Brain microvascular endothelial cell (primary cell): ENCODE measurements around the gene THSD7A.

Experiments used
- DNase-seq: peaks from one replicate; pipeline ENCODE4 v3.0.0-alpha.2; 2020
- H3K27ac ChIP-seq: fragments of 250-450 bp; sonication (Bioruptor Pico); 2 replicates; pipeline ENCODE4 v1.5.1; 2020; ENCODE audit warnings: mild to moderate bottlenecking, moderate library complexity
- H3K27me3 ChIP-seq: fragments of 250-450 bp; sonication (Bioruptor Pico); replicated peaks from 2 replicates; pipeline ENCODE4 v1.5.1; 2020; ENCODE audit warnings: mild to moderate bottlenecking
- H3K36me3 ChIP-seq: fragments of 250-450 bp; sonication (Bioruptor Pico); replicated peaks from 2 replicates; pipeline ENCODE4 v1.5.1; 2020; ENCODE audit warnings: mild to moderate bottlenecking
- H3K4me3 ChIP-seq: 2 replicates; pipeline ENCODE4 v1.5.1; 2011; ENCODE audit warnings: low read depth, mild to moderate bottlenecking, control low read depth, low read length, moderate library complexity
- CTCF ChIP-seq: IDR thresholded peaks from 2 replicates; pipeline ENCODE4 v1.5.1; 2011; ENCODE audit warnings: low read depth, mild to moderate bottlenecking, moderate library complexity, low read length, control low read depth, inconsistent platforms; ENCODE audit errors: missing control alignments
- in situ Hi-C: cut with HindIII; loops from 2 replicates; pipeline ENCODE4 v1.10.0; 2017; ENCODE audit warnings: low sequenced_read_pairs, low pct_ligation_motif_present

Gene THSD7A

GRCh38 chr7:11757153-11757552, 74.8 kb downstream of the THSD7A start:
- TF ChIP-seq CTCF = no peak
- Histone ChIP-seq H3K36me3 (no peaks in the 10 kb centered on the region), H3K4me3 (no peak overlapping the region), H3K27ac (no peak overlapping the region), H3K27me3 (no peaks in the 10 kb centered on the region)
- no peak for DNase-seq
- in situ Hi-C loops = no loop called here

DNA sequence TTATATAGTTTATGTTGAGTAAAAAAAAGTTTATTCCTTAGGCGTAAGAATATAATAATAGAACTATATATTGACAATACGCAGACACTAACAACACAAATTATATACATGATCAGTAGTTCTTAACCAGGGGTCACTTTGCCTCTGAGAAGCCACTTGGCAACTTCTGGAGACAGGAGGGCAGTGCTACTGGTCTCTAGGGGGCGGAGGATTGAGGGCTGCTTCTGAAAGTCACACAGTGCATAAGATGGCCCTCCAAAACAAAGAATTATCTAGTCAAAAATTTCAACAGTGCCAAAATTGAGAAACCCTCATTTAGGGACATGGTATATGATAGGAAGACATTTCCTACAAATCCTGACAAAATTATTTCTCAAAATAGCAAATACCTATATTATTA, 77.1 kb downstream of the THSD7A start:
- TF ChIP-seq CTCF = no peak
- Histone ChIP-seq H3K4me3 (no peak overlapping the region), H3K36me3 (no peaks in the 10 kb centered on the region), H3K27ac (no peak overlapping the region), H3K27me3 (no peaks in the 10 kb centered on the region)
- in situ Hi-C loops = no loop called here
- no peak for DNase-seq

DNA sequence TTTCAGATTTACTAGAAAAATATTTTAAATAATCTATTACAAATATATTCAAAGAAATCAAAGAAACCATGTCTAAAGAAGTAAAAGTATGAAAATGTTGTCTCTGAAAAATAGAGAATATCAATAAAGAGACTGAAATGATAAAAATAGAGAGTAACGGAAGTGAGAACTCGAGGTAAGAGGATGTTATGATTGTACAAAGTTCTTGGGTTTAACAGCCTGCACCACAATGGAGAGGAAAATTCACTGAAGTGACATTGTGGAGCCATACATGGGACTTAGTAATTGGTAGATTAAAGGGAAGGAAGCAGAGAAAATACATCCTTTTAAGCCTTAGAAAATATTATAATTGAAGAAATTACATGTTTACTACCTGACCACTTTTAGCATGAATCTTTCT, 77.9 kb downstream of the THSD7A start:
- in situ Hi-C loops = no loop called here
- TF ChIP-seq CTCF = no peak
- no peak overlapping the region for H3K4me3 ChIP-seq

GRCh38 chr7:11753433-11753832, 78.6 kb downstream of the THSD7A start:
- no peak overlapping the region for H3K27ac ChIP-seq
- TF ChIP-seq CTCF = no peak
- in situ Hi-C loops = no loop called here

More for the DNA sequence above, 77.9 kb downstream of the THSD7A start:
- no peak overlapping the region for H3K27ac ChIP-seq
- no peaks in the 10 kb centered on the region for H3K27me3 ChIP-seq
- H3K36me3 ChIP-seq = no peaks in the 10 kb centered on the region
- DNase-seq = no peak

DNA sequence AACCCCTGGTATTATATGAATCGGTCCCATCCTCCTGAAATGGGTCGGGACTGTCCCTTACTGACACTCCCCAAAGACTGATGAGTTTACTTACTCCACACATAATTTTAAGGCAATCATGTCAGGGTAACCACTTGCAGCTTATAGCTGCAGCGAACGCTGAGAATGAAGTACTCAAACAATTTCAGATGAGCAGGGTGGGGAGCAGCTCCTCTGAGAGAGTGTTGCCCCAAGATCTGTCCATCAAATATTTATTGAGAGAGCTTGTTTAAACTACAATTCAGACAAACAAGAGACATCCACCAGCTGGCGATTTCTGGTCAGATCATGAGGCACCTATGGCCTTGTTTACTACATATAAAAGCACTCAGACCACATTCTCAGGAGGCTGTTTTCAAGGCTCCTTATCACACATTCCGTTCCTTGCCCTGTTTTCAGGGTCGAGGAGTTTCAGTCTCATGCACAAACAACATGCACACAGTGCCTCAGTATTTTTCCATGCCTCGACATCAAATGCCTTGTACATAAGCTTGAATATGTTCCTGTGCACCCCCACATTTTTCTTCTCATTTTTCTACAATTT, 80.1 kb downstream of the THSD7A start:
- no peak for TF ChIP-seq CTCF
- in situ Hi-C loops = no loop called here

More at GRCh38 chr7:11753433-11753832, 78.6 kb downstream of the THSD7A start:
- Histone ChIP-seq H3K27me3 (no peaks in the 10 kb centered on the region), H3K36me3 (no peaks in the 10 kb centered on the region), H3K4me3 (no peak overlapping the region)
- DNase-seq = no peak

GRCh38 chr7:11751315-11751714, 80.7 kb downstream of the THSD7A start:
- DNase-seq = no peak

More for the DNA sequence above, 80.1 kb downstream of the THSD7A start:
- Histone ChIP-seq H3K36me3 (no peaks in the 10 kb centered on the region), H3K4me3 (no peak overlapping the region), H3K27me3 (no peaks in the 10 kb centered on the region), H3K27ac (no peak overlapping the region)
- no peak for DNase-seq

More at GRCh38 chr7:11751315-11751714, 80.7 kb downstream of the THSD7A start:
- no peaks in the 10 kb centered on the region for H3K27me3 ChIP-seq
- H3K27ac ChIP-seq = no peak overlapping the region
- H3K4me3 ChIP-seq = no peak overlapping the region
- TF ChIP-seq CTCF = no peak
- H3K36me3 ChIP-seq = no peaks in the 10 kb centered on the region
- in situ Hi-C loops = no loop called here
